Measurements from ENCODE around the gene ADSS1.
A peak's percentile ranks its signal among the peaks of the same experiment; 100 is the strongest.

The ADSS1 gene

DNA sequence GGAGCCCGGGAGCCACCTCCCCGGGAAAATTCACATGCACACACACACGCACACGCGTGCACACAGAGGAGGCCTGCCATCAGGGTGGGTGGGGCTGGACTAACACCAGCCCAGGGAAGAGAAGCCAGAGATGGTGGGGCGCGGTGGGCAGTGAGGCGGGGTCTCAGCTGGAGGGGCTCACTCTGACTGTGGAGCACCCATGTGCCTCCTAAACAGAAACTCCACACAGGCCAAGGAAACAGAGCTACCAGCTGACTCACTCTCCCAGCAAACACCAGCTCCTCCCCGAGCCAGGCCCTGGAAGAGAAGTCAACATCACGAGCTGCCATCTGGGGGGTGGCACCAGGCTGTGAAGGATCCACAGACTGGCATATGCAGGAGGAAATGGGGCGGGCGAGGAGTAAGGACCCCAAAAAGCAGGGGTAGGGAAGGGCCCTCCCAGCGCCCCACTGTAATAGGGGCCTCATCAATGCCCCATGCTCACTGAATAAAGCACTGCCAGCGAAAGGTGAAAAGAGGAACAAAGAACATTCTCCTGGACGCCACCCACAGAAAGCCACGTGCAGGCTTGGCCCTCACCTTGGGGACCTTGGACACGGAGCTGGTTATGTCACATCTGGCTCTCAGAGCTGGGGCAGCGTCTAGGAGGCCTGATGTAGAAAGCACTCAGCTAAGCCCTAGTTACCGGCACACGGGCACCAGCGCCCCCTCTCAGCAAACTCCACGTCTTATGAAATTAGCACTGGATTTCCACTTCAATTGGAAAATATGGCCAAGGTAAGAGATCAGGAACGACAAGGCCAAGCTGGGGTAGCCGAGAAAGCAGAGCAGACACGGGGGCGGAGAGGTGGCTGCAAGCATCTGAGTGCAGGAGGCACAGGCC is 43.0 kb upstream of the ADSS1 start:
- TF ChIP-seq EGR1 (IDR thresholded peaks at IDR 0.05) (peak; percentile 49; the same call in 1 of the 2 replicates), TAF1 (IDR thresholded peaks at IDR 0.05; ENCODE audit: low read depth) (no peak), TEAD4 (IDR thresholded peaks at IDR 0.05) (no peak), TCF12 (IDR thresholded peaks at IDR 0.05; ENCODE audit: low read depth) (no peak), RAD21 (IDR thresholded peaks at IDR 0.05; ENCODE audit: low read depth) (peak; percentile 32; the same call in 1 of the 2 replicates), ZBTB7A (IDR thresholded peaks at IDR 0.05; ENCODE audit: low read depth) (no peak), USF1 (IDR thresholded peaks at IDR 0.05) (0 out of 2 replicates have a peak, but pooled peaks have one; percentile 21)
- TF ChIP-seq, protein P1, sequence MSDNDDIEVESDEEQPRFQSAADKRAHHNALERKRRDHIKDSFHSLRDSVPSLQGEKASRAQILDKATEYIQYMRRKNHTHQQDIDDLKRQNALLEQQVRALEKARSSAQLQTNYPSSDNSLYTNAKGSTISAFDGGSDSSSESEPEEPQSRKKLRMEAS (IDR thresholded peaks at IDR 0.05) = peak; percentile 33; the same call in 1 of the 2 replicates

DNA sequence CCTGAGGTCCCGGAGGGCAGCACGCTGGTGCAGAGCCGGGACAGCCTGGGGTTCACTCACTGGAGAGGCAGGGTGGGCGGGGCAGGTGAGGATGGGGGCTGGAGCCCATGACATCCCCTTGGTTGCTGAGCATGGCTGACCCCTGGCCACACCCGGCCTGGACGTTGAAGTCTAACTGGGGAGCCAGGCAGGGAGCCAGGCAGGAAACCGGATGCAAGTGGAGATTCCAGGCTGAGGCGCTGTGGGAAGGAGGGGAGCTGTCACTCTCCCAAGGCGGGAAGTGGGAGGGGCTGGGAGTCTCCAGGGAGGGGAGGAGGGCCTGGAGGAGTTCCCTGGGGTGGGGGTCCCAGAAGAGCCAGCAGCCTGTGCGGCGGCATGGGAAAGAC is 42.3 kb upstream of the ADSS1 start:
- TF ChIP-seq ZBTB7A (IDR thresholded peaks at IDR 0.05; ENCODE audit: low read depth) = peak; percentile 63; the same call in 1 of the 2 replicates
- TF ChIP-seq NFIC (IDR thresholded peaks at IDR 0.05) = peak; percentile 49
- no peak for TF ChIP-seq RAD21 (IDR thresholded peaks at IDR 0.05; ENCODE audit: low read depth)
- TF ChIP-seq USF1 (IDR thresholded peaks at IDR 0.05) = no peak
- peak; percentile 65 for TF ChIP-seq TEAD4 (IDR thresholded peaks at IDR 0.05)
- TF ChIP-seq, protein P1 (IDR thresholded peaks at IDR 0.05) = no peak
- TF ChIP-seq TAF1 (IDR thresholded peaks at IDR 0.05; ENCODE audit: low read depth) = no peak
- no peak for TF ChIP-seq CEBPB (IDR thresholded peaks at IDR 0.05)
- no peak for TF ChIP-seq CREB1 (IDR thresholded peaks at IDR 0.05; ENCODE audit: low read depth)
- TF ChIP-seq FOXM1 (IDR thresholded peaks at IDR 0.05; ENCODE audit: borderline replicate concordance, low read depth) = no peak
- peak; percentile 21; the same call in 1 of the 2 replicates for TF ChIP-seq EP300 (IDR thresholded peaks at IDR 0.05; ENCODE audit: borderline replicate concordance)
- peak; percentile 30; the same call in 1 of the 2 replicates for TF ChIP-seq YY1 (IDR thresholded peaks at IDR 0.05; ENCODE audit: low read depth)
- TF ChIP-seq TCF12 (IDR thresholded peaks at IDR 0.05; ENCODE audit: low read depth) = 0 out of 2 replicates have a peak, but pooled peaks have one; percentile 16
- TF ChIP-seq, protein P2, sequence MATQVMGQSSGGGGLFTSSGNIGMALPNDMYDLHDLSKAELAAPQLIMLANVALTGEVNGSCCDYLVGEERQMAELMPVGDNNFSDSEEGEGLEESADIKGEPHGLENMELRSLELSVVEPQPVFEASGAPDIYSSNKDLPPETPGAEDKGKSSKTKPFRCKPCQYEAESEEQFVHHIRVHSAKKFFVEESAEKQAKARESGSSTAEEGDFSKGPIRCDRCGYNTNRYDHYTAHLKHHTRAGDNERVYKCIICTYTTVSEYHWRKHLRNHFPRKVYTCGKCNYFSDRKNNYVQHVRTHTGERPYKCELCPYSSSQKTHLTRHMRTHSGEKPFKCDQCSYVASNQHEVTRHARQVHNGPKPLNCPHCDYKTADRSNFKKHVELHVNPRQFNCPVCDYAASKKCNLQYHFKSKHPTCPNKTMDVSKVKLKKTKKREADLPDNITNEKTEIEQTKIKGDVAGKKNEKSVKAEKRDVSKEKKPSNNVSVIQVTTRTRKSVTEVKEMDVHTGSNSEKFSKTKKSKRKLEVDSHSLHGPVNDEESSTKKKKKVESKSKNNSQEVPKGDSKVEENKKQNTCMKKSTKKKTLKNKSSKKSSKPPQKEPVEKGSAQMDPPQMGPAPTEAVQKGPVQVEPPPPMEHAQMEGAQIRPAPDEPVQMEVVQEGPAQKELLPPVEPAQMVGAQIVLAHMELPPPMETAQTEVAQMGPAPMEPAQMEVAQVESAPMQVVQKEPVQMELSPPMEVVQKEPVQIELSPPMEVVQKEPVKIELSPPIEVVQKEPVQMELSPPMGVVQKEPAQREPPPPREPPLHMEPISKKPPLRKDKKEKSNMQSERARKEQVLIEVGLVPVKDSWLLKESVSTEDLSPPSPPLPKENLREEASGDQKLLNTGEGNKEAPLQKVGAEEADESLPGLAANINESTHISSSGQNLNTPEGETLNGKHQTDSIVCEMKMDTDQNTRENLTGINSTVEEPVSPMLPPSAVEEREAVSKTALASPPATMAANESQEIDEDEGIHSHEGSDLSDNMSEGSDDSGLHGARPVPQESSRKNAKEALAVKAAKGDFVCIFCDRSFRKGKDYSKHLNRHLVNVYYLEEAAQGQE (IDR thresholded peaks at IDR 0.05; ENCODE audit: low read depth) = no peak
- no peak for TF ChIP-seq EGR1 (IDR thresholded peaks at IDR 0.05)

DNA sequence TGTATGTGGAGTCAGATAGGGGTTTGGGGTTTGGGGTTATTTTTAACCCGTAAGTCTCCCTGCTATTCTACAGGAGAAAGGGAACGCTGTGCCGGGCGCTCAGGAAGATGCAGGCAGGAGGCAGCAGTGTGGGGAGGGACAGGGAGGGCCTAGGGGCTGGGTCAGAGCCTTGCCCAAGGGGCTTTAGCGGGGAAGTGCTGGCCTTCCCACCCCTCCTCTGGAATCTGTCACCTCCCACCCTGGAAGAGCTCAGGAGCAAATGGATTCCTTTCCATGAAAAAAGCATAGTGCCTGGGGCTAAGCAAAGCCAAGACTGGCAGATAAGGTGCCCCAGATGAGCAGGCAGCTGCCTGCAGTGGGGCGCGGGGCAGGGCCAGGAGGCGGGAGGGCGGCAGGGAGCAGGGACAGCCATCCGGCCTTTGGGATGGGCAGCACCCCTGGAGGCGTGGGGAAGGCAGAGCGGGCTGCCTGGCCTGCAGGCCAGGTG is 41.9 kb upstream of the ADSS1 start:
- TF ChIP-seq EP300 (IDR thresholded peaks at IDR 0.05; ENCODE audit: borderline replicate concordance) = no peak
- no peak for TF ChIP-seq YY1 (IDR thresholded peaks at IDR 0.05; ENCODE audit: low read depth)
- no peak for TF ChIP-seq TEAD4 (IDR thresholded peaks at IDR 0.05)
- no peak for TF ChIP-seq USF1 (IDR thresholded peaks at IDR 0.05)
- no peak for TF ChIP-seq CREB1 (IDR thresholded peaks at IDR 0.05; ENCODE audit: low read depth)
- no peak for TF ChIP-seq RAD21 (IDR thresholded peaks at IDR 0.05; ENCODE audit: low read depth)
- TF ChIP-seq ZBTB7A (IDR thresholded peaks at IDR 0.05; ENCODE audit: low read depth) = no peak
- no peak for TF ChIP-seq EGR1 (IDR thresholded peaks at IDR 0.05)
- no peak for TF ChIP-seq TCF12 (IDR thresholded peaks at IDR 0.05; ENCODE audit: low read depth)
- TF ChIP-seq, protein P2 (IDR thresholded peaks at IDR 0.05; ENCODE audit: low read depth) = no peak
- TF ChIP-seq, protein P1 (IDR thresholded peaks at IDR 0.05) = no peak
- TF ChIP-seq TAF1 (IDR thresholded peaks at IDR 0.05; ENCODE audit: low read depth) = no peak
- TF ChIP-seq CEBPB (IDR thresholded peaks at IDR 0.05) = no peak
- TF ChIP-seq FOXM1 (IDR thresholded peaks at IDR 0.05; ENCODE audit: borderline replicate concordance, low read depth) = no peak
- no peak for TF ChIP-seq NFIC (IDR thresholded peaks at IDR 0.05)

- no peak for TF ChIP-seq ZBTB7A (IDR thresholded peaks at IDR 0.05; ENCODE audit: low read depth)
- no peak for TF ChIP-seq YY1 (IDR thresholded peaks at IDR 0.05; ENCODE audit: low read depth)
- TF ChIP-seq TCF12 (IDR thresholded peaks at IDR 0.05; ENCODE audit: low read depth) = no peak
- TF ChIP-seq RAD21 (IDR thresholded peaks at IDR 0.05; ENCODE audit: low read depth) = no peak
- TF ChIP-seq, protein P1 (IDR thresholded peaks at IDR 0.05) = no peak
These were observed 40.2 kb upstream of the ADSS1 start for GRCh38 chr14:104683653-104684448.
